Neural progenitor cell (in vitro differentiated cells): Measurements from ENCODE around the gene FAM13C. TPM values are rescaled to one million over a fixed set of nuclear protein-coding genes. Genes with fewer than 3 reads are reported as not detected.

ENCODE experiments used
- DNase-seq: peaks from one replicate; pipeline ENCODE4 v3.0.0-alpha.2; 2016; ENCODE audit warnings: low spot score
- H2AFZ ChIP-seq: fragments of 200-600 bp; sonication (generic); replicated peaks from 2 replicates; pipeline ENCODE4 v1.6.1; 2016; ENCODE audit warnings: antibody characterized with exemption
- H3F3A ChIP-seq: fragments of 200-600 bp; sonication (generic); 2 replicates; pipeline ENCODE4 v1.6.1; 2016; ENCODE audit warnings: antibody characterized with exemption, low read depth
- H3K27ac ChIP-seq: fragments of 200-600 bp; sonication (generic); 2 replicates; pipeline ENCODE4 v1.5.1; 2016; ENCODE audit warnings: mild to moderate bottlenecking
- H3K27me3 ChIP-seq: fragments of 200-600 bp; sonication (generic); 2 replicates; pipeline ENCODE4 v1.6.1; 2016; ENCODE audit warnings: mild to moderate bottlenecking, moderate library complexity
- H3K36me3 ChIP-seq: fragments of 200-600 bp; sonication (generic); 2 replicates; pipeline ENCODE4 v1.5.1; 2016
- H3K4me1 ChIP-seq: fragments of 200-600 bp; sonication (generic); 2 replicates; pipeline ENCODE4 v1.6.1; 2016; ENCODE audit warnings: mixed run types
- H3K4me2 ChIP-seq: fragments of 200-600 bp; sonication (generic); 2 replicates; pipeline ENCODE4 v1.6.1; 2016
- H3K4me3 ChIP-seq: fragments of 200-600 bp; sonication (generic); 2 replicates; pipeline ENCODE4 v1.5.1; 2016
- H3K79me2 ChIP-seq: fragments of 200-600 bp; sonication (generic); 2 replicates; pipeline ENCODE4 v1.6.1; 2016; ENCODE audit warnings: low read depth
- H3K9ac ChIP-seq: fragments of 200-600 bp; sonication (generic); 2 replicates; pipeline ENCODE4 v1.6.1; 2016
- H3K9me3 ChIP-seq: fragments of 200-600 bp; sonication (generic); 2 replicates; pipeline ENCODE4 v1.5.1; 2016; ENCODE audit warnings: low read depth
- H4K20me1 ChIP-seq: fragments of 200-600 bp; sonication (generic); 2 replicates; pipeline ENCODE4 v1.6.1; 2016; ENCODE audit warnings: low read depth
- H3K27ac Mint-ChIP-seq: 3 replicates; pipeline ENCODE4 v1.8.0; 2021; ENCODE audit warnings: mixed read lengths
- H3K27me3 Mint-ChIP-seq: 2 replicates; pipeline ENCODE4 v1.8.0; 2022; ENCODE audit warnings: low read depth, mild to moderate bottlenecking, inconsistent platforms, moderate library complexity, mixed read lengths; ENCODE audit not compliant: insufficient read depth
- H3K36me3 Mint-ChIP-seq: 3 replicates; pipeline ENCODE4 v1.8.0; 2021; ENCODE audit warnings: mixed read lengths
- H3K4me1 Mint-ChIP-seq: 3 replicates; pipeline ENCODE4 v1.8.0; 2021; ENCODE audit warnings: mixed read lengths
- H3K4me3 Mint-ChIP-seq: 3 replicates; pipeline ENCODE4 v1.8.0; 2021; ENCODE audit warnings: mild to moderate bottlenecking, moderate library complexity, mixed read lengths
- H3K9me3 Mint-ChIP-seq: 3 replicates; pipeline ENCODE4 v1.8.0; 2020; ENCODE audit warnings: mixed read lengths
- CTCF ChIP-seq: fragments of 200-600 bp; sonication (generic); IDR thresholded peaks from 2 replicates; pipeline ENCODE4 v1.5.1; 2017; ENCODE audit warnings: antibody characterized with exemption, mild to moderate bottlenecking
- EZH2 ChIP-seq: fragments of 200-600 bp; sonication (generic); IDR thresholded peaks from 2 replicates; pipeline ENCODE4 v1.6.1; 2017; ENCODE audit warnings: antibody characterized with exemption, mild to moderate bottlenecking, moderate library complexity
- EZH2phosphoT487 ChIP-seq: fragments of 200-600 bp; sonication (generic); IDR thresholded peaks from 2 replicates; pipeline ENCODE4 v1.6.1; 2017; ENCODE audit warnings: antibody characterized with exemption
- total RNA-seq: library from RNA; depleted of rRNA; stranded (reverse); fragments of >200 nt; gene quantifications from 2 replicates; pipeline ENCODE4 v1.2.3, GENCODE V29; 2015; ENCODE audit warnings: low replicate concordance

The FAM13C gene
- total RNA-seq, 1 donor from 2014 or later: 3.1 TPM

DNA sequence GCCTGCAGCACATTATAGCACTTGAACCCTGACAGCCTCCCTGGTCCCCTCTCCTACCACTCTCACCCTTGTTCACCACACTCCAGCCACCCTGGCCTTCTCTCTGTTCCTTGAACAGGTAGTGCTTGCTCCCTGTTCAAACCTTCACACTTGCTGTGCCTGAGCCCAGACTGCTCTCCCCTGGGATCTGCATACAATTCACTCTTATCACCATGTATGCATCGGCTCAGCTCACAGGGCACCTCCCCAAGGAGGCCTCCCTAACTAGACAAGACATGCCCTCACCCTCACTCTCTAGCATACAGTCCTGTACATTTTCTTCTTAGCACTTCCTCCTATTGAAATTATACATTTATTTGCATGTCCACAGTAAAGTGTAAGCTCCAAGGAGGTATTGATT, 59.3 kb downstream of the FAM13C start:
- no peaks in the 10 kb centered on the region for H3K36me3 Mint-ChIP-seq

GRCh38 chr10:59302381-59302780, 60.0 kb downstream of the FAM13C start:
- Histone ChIP-seq H3K27ac (no peak overlapping the region), H3K4me1 (peaks cover 13% of the 10 kb centered on the region), H3K79me2 (no peaks in the 10 kb centered on the region), H2AFZ (no peak overlapping the region), H4K20me1 (no peaks in the 10 kb centered on the region), H3K9ac (no peak overlapping the region), H3K4me3 (no peak overlapping the region), H3K9me3 (no peaks in the 10 kb centered on the region), H3K27me3 (no peaks in the 10 kb centered on the region), H3F3A (no peaks in the 10 kb centered on the region), H3K4me2 (no peak overlapping the region), H3K36me3 (no peaks in the 10 kb centered on the region)
- TF ChIP-seq EZH2phosphoT487: no peak
- TF ChIP-seq CTCF: no peak
- no peak for TF ChIP-seq EZH2
- Mint-ChIP-seq H3K9me3 (no peaks in the 10 kb centered on the region), H3K4me1 (peaks cover 3% of the 10 kb centered on the region), H3K36me3 (no peaks in the 10 kb centered on the region), H3K27ac (no peak overlapping the region), H3K4me3 (no peak overlapping the region), H3K27me3 (no peaks in the 10 kb centered on the region)
- DNase-seq: no peak

More for the DNA sequence above, 59.3 kb downstream of the FAM13C start:
- H3K27ac Mint-ChIP-seq: no peak overlapping the region
- peaks cover 13% of the 10 kb centered on the region for H3K4me1 ChIP-seq
- no peak overlapping the region for H3K27ac ChIP-seq
- DNase-seq: no peak
- no peaks in the 10 kb centered on the region for H3K9me3 Mint-ChIP-seq
- no peak overlapping the region for H2AFZ ChIP-seq
- no peaks in the 10 kb centered on the region for H3K27me3 Mint-ChIP-seq
- no peaks in the 10 kb centered on the region for H3F3A ChIP-seq
- peaks cover 3% of the 10 kb centered on the region for H3K4me1 Mint-ChIP-seq
- TF ChIP-seq EZH2: no peak
- TF ChIP-seq CTCF: no peak
- TF ChIP-seq EZH2phosphoT487: no peak
- no peaks in the 10 kb centered on the region for H3K9me3 ChIP-seq
- no peaks in the 10 kb centered on the region for H3K27me3 ChIP-seq
- H3K36me3 ChIP-seq: no peaks in the 10 kb centered on the region
- H3K4me2 ChIP-seq: no peak overlapping the region
- H3K79me2 ChIP-seq: no peaks in the 10 kb centered on the region
- no peaks in the 10 kb centered on the region for H4K20me1 ChIP-seq
- H3K4me3 Mint-ChIP-seq: no peak overlapping the region
- no peak overlapping the region for H3K9ac ChIP-seq
- no peak overlapping the region for H3K4me3 ChIP-seq

GRCh38 chr10:59301067-59301754, 61.1 kb downstream of the FAM13C start:
- H2AFZ ChIP-seq: no peak overlapping the region
- H3K27ac Mint-ChIP-seq: no peak overlapping the region
- H3K4me3 Mint-ChIP-seq: no peak overlapping the region
- H3K27ac ChIP-seq: no peak overlapping the region
- no peak overlapping the region for H3K9ac ChIP-seq
- no peak overlapping the region for H3K4me3 ChIP-seq
- no peak for TF ChIP-seq EZH2
- TF ChIP-seq EZH2phosphoT487: no peak
- TF ChIP-seq CTCF: no peak
- H3K4me2 ChIP-seq: no peak overlapping the region
- H3K79me2 ChIP-seq: no peaks in the 10 kb centered on the region
- no peaks in the 10 kb centered on the region for H3K9me3 ChIP-seq
- H3K36me3 Mint-ChIP-seq: no peaks in the 10 kb centered on the region
- H4K20me1 ChIP-seq: no peaks in the 10 kb centered on the region
- no peaks in the 10 kb centered on the region for H3K27me3 Mint-ChIP-seq
- peaks cover 3% of the 10 kb centered on the region for H3K4me1 Mint-ChIP-seq
- no peaks in the 10 kb centered on the region for H3K27me3 ChIP-seq
- H3K36me3 ChIP-seq: no peaks in the 10 kb centered on the region
- no peak for DNase-seq
- peaks cover 13% of the 10 kb centered on the region for H3K4me1 ChIP-seq
- no peaks in the 10 kb centered on the region for H3F3A ChIP-seq
- H3K9me3 Mint-ChIP-seq: no peaks in the 10 kb centered on the region
